Astrocyte (in vitro differentiated cells and primary cell): Measurements from ENCODE around the gene SOX18. TPM values are rescaled to one million over a fixed set of nuclear protein-coding genes. Genes with fewer than 3 reads are reported as not detected.

Experiments
- DNase-seq: peaks from one replicate; pipeline ENCODE4 v3.0.0-alpha.2; 2010; ENCODE audit warnings: low read depth
- FAIRE-seq: peaks from 2 replicates; lab custom pipeline; 2011; peaks lifted over from hg19 to GRCh38; lab: Jason Lieb, UNC
- H2AFZ ChIP-seq: 2 replicates; pipeline ENCODE4 v1.6.0; 2012; ENCODE audit warnings: low read depth, low read length, inconsistent platforms
- H3K27ac ChIP-seq: 2 replicates; pipeline ENCODE4 v1.5.1; 2011; ENCODE audit warnings: low read depth, low read length, inconsistent platforms
- H3K27me3 ChIP-seq: 2 replicates; pipeline ENCODE4 v1.6.0; 2011; ENCODE audit warnings: low read length, inconsistent platforms; ENCODE audit not compliant: insufficient read depth
- H3K36me3 ChIP-seq: 2 replicates; pipeline ENCODE4 v1.5.1; 2011; ENCODE audit warnings: low read length, inconsistent platforms; ENCODE audit not compliant: insufficient read depth
- H3K4me1 ChIP-seq: 2 replicates; pipeline ENCODE4 v1.5.1; 2011; ENCODE audit warnings: low read length, inconsistent platforms; ENCODE audit not compliant: insufficient read depth
- H3K4me2 ChIP-seq: 2 replicates; pipeline ENCODE4 v1.6.0; 2012; ENCODE audit warnings: low read length, inconsistent platforms
- H3K4me3 ChIP-seq: 2 replicates; pipeline ENCODE4 v1.5.1; 2011; ENCODE audit warnings: low read depth, mild to moderate bottlenecking, low read length, inconsistent platforms; ENCODE audit not compliant: insufficient read depth
- H3K79me2 ChIP-seq: 2 replicates; pipeline ENCODE4 v1.6.0; 2012; ENCODE audit warnings: mild to moderate bottlenecking, low read length, inconsistent platforms; ENCODE audit not compliant: insufficient read depth
- H3K9ac ChIP-seq: 2 replicates; pipeline ENCODE4 v1.6.0; 2012; ENCODE audit warnings: mild to moderate bottlenecking, low read length, inconsistent platforms
- H3K9me3 ChIP-seq: 2 replicates; pipeline ENCODE4 v1.5.1; 2012; ENCODE audit warnings: low read depth, mild to moderate bottlenecking, low read length, inconsistent platforms; ENCODE audit not compliant: insufficient read depth
- H4K20me1 ChIP-seq: 2 replicates; pipeline ENCODE4 v1.6.0; 2012; ENCODE audit warnings: low read length, inconsistent platforms; ENCODE audit not compliant: insufficient read depth
- H3K27ac Mint-ChIP-seq: one replicate; pipeline ENCODE4 v1.8.0; 2021; ENCODE audit warnings: mild to moderate bottlenecking, mixed read lengths; ENCODE audit not compliant: unreplicated experiment
- H3K27me3 Mint-ChIP-seq: one replicate; pipeline ENCODE4 v1.8.0; 2021; ENCODE audit warnings: low read depth, mixed read lengths; ENCODE audit not compliant: unreplicated experiment
- H3K36me3 Mint-ChIP-seq: one replicate; pipeline ENCODE4 v1.8.0; 2021; ENCODE audit warnings: low read depth, mixed read lengths; ENCODE audit not compliant: unreplicated experiment
- H3K4me1 Mint-ChIP-seq: one replicate; pipeline ENCODE4 v1.8.0; 2021; ENCODE audit warnings: low read depth, mixed read lengths; ENCODE audit not compliant: unreplicated experiment
- H3K4me3 Mint-ChIP-seq: one replicate; pipeline ENCODE4 v1.8.0; 2021; ENCODE audit warnings: mild to moderate bottlenecking, moderate library complexity, mixed read lengths; ENCODE audit not compliant: unreplicated experiment
- H3K9me3 Mint-ChIP-seq: one replicate; pipeline ENCODE4 v1.8.0; 2021; ENCODE audit warnings: mild to moderate bottlenecking, mixed read lengths; ENCODE audit not compliant: unreplicated experiment
- EZH2 ChIP-seq: IDR thresholded peaks from 2 replicates; pipeline ENCODE4 v1.6.1; 2012; ENCODE audit warnings: mild to moderate bottlenecking, low read length, inconsistent platforms; ENCODE audit not compliant: insufficient read depth
- total RNA-seq: library from RNA; stranded (reverse); gene quantifications from 2 replicates; pipeline ENCODE4 v1.2.1, GENCODE V29; 2021
- TF ChIP-seq, protein P1 (sequence below): IDR thresholded peaks from 2 replicates; pipeline ENCODE4 v1.5.1; 2011; ENCODE audit warnings: low read depth, mild to moderate bottlenecking, inconsistent platforms, low read length, moderate library complexity; ENCODE audit not compliant: insufficient read depth

Gene SOX18
- total RNA-seq, 1 donor from 2014 or later: 0.52 TPM

DNA sequence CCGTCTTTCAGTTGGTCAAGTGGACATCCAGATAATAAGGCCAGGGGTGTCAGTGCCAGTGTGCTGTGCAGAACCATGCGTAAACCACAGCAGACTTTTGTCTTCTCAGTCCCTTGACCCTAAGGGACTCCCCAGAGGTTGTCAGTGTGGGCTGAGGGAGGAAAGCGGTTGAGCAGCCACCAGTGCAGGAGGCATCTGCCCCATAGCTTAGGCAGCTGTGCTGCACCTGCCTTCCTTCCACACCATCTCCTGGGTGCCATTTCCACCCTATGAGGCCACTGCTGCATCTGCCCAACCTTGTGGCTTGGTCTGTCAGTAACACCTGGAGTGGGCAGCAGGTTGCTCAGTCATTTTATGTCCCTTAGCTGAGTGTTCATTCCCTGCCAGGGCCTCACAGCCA, 42.5 kb downstream of the SOX18 start:
- DNase-seq (no peak), FAIRE-seq (no peak)
- Histone ChIP-seq H3K4me3 (no peak overlapping the region), H3K36me3 (peaks cover 48% of the 10 kb centered on the region), H3K27me3 (no peaks in the 10 kb centered on the region), H3K9me3 (no peaks in the 10 kb centered on the region), H3K9ac (no peak overlapping the region), H3K4me2 (no peak overlapping the region), H2AFZ (no peak overlapping the region), H3K27ac (no peak overlapping the region), H4K20me1 (peaks cover 74% of the 10 kb centered on the region), H3K79me2 (peaks cover 21% of the 10 kb centered on the region), H3K4me1 (no peaks in the 10 kb centered on the region)
- Mint-ChIP-seq H3K4me1 (no peaks in the 10 kb centered on the region), H3K9me3 (no peaks in the 10 kb centered on the region), H3K36me3 (peaks cover 38% of the 10 kb centered on the region), H3K27me3 (no peaks in the 10 kb centered on the region), H3K4me3 (no peak overlapping the region), H3K27ac (no peak overlapping the region)
- TF ChIP-seq, protein P1, sequence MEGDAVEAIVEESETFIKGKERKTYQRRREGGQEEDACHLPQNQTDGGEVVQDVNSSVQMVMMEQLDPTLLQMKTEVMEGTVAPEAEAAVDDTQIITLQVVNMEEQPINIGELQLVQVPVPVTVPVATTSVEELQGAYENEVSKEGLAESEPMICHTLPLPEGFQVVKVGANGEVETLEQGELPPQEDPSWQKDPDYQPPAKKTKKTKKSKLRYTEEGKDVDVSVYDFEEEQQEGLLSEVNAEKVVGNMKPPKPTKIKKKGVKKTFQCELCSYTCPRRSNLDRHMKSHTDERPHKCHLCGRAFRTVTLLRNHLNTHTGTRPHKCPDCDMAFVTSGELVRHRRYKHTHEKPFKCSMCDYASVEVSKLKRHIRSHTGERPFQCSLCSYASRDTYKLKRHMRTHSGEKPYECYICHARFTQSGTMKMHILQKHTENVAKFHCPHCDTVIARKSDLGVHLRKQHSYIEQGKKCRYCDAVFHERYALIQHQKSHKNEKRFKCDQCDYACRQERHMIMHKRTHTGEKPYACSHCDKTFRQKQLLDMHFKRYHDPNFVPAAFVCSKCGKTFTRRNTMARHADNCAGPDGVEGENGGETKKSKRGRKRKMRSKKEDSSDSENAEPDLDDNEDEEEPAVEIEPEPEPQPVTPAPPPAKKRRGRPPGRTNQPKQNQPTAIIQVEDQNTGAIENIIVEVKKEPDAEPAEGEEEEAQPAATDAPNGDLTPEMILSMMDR: no peak
- TF ChIP-seq EZH2: no peak

DNA sequence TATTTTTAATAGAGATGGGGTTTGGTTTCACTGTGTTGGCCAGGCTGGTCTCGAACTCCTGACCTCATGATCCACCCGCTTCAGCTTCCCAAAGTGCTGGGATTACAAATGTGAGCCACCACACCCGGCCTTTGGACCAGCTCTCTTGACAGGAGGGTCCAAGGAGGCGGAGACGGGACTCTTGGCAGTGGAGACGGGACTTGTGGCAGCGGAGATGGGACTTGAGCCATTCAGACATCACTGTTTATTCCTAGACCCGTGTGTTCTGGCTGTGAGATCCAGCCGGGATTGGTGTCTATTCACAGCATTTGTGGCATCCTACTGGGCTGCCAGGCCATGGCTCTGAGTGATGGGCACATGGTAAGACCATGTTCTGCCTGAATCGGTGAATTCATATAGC, 42.9 kb downstream of the SOX18 start:
- Histone ChIP-seq H2AFZ (no peak overlapping the region), H3K9me3 (no peaks in the 10 kb centered on the region), H3K36me3 (peaks cover 46% of the 10 kb centered on the region)

DNA sequence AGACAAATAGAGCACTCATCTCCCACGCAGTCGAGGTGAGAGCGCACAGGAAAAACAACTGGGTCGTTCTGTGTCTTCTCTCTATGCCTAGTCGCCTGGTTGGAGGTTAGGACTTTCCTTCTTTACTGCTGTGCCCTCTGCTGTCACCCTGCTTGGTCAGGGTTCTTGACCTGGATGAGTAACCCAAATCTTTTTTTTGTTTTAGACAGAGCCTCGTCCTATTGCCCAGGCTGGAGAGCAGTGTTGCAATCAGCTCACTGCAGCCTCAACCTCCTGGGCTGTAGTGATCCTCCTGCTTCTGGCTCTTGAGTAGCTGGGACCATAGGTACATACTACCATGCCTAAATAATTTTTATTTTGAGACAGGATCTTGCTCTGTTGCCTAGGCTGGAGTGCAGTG, 44.0 kb downstream of the SOX18 start:
- DNase-seq: no peak
- FAIRE-seq: no peak
- Histone ChIP-seq H3K4me1 (no peaks in the 10 kb centered on the region), H3K4me3 (no peak overlapping the region), H3K79me2 (peaks cover 21% of the 10 kb centered on the region), H3K27me3 (no peaks in the 10 kb centered on the region), H3K9me3 (no peaks in the 10 kb centered on the region), H2AFZ (no peak overlapping the region), H4K20me1 (peaks cover 77% of the 10 kb centered on the region), H3K4me2 (no peak overlapping the region), H3K27ac (no peak overlapping the region), H3K9ac (no peak overlapping the region), H3K36me3 (peaks cover 42% of the 10 kb centered on the region)
- Mint-ChIP-seq H3K36me3 (peaks cover 29% of the 10 kb centered on the region), H3K4me1 (no peaks in the 10 kb centered on the region), H3K9me3 (no peaks in the 10 kb centered on the region), H3K4me3 (no peak overlapping the region), H3K27ac (no peak overlapping the region), H3K27me3 (no peaks in the 10 kb centered on the region)
- TF ChIP-seq, protein P1: no peak

More for the DNA sequence above, 42.9 kb downstream of the SOX18 start:
- H3K79me2 ChIP-seq: peaks cover 21% of the 10 kb centered on the region
- FAIRE-seq: no peak
- H3K27ac Mint-ChIP-seq: no peak overlapping the region
- no peaks in the 10 kb centered on the region for H3K4me1 Mint-ChIP-seq
- H3K27ac ChIP-seq: no peak overlapping the region
- no peak overlapping the region for H3K9ac ChIP-seq
- no peaks in the 10 kb centered on the region for H3K9me3 Mint-ChIP-seq
- H3K4me2 ChIP-seq: no peak overlapping the region
- H3K27me3 Mint-ChIP-seq: no peaks in the 10 kb centered on the region
- peaks cover 37% of the 10 kb centered on the region for H3K36me3 Mint-ChIP-seq
- peaks cover 75% of the 10 kb centered on the region for H4K20me1 ChIP-seq
- no peak overlapping the region for H3K4me3 Mint-ChIP-seq
- TF ChIP-seq EZH2: no peak
- TF ChIP-seq, protein P1: no peak
- no peaks in the 10 kb centered on the region for H3K4me1 ChIP-seq
- no peak for DNase-seq
- H3K27me3 ChIP-seq: no peaks in the 10 kb centered on the region
- H3K4me3 ChIP-seq: no peak overlapping the region
